Gastroesophageal sphincter (tissue), 4 donors: Measurements from ENCODE around the gene SELENOT. TPM values are rescaled to one million over a fixed set of nuclear protein-coding genes. Genes with fewer than 3 reads are reported as not detected.

Source experiments
- ATAC-seq: fragments of 150-250 bp; one replicate; pipeline ENCODE4 v1.9.1; 2016; ENCODE audit warnings: mild to moderate bottlenecking, moderate library complexity
- H3K27ac ChIP-seq, 4 donors: fragments of 200-600 bp; sonication (generic) in 3 of 4; 1 replicate in 3 of 4; 2 replicates in 1 of 4; pipeline ENCODE4 v1.5.1; 2016 to 2019
- H3K27me3 ChIP-seq: fragments of 200-600 bp; sonication (generic); one replicate; pipeline ENCODE4 v1.5.1; 2019
- H3K36me3 ChIP-seq, 2 donors: fragments of 200-600 bp; sonication (generic); one replicate each; pipeline ENCODE4 v1.5.1; 2019; ENCODE audit warnings: control low read depth in 1 of 2
- H3K4me1 ChIP-seq, 3 donors: fragments of 200-600 bp; sonication (generic); 1 replicate in 2 of 3; 2 replicates in 1 of 3; pipeline ENCODE4 v1.5.1; 2016 to 2019; ENCODE audit warnings: control low read depth in 2 of 3
- H3K4me3 ChIP-seq, 2 donors: fragments of 200-600 bp; sonication (generic); one replicate each; pipeline ENCODE4 v1.5.1; 2019; ENCODE audit warnings: mild to moderate bottlenecking in 1 of 2, moderate library complexity in 1 of 2
- H3K9me3 ChIP-seq, 3 donors: fragments of 200-600 bp; sonication (generic); one replicate each; pipeline ENCODE4 v1.5.1; 2017 to 2019; ENCODE audit warnings: control low read depth in 2 of 3
- CTCF ChIP-seq, 4 experiments: fragments of 200-600 bp in 2 of 4; fragments of 450-650 bp in 2 of 4; sonication (generic) in 1 of 4; IDR thresholded peaks; one replicate each; pipeline ENCODE4 v1.5.1; 2017 to 2019; ENCODE audit warnings: antibody characterized with exemption in 4 of 4, mild to moderate bottlenecking in 2 of 4, moderate library complexity in 2 of 4
- EP300 ChIP-seq: sonication (generic); formaldehyde crosslinking; IDR thresholded peaks from one replicate; pipeline ENCODE4 v1.6.1; 2017; ENCODE audit warnings: antibody characterized with exemption, mild to moderate bottlenecking
- POLR2A ChIP-seq, 2 donors: fragments of 450-650 bp; IDR thresholded peaks; one replicate each; pipeline ENCODE4 v1.6.1; 2017; ENCODE audit warnings: antibody characterized with exemption in 2 of 2, mild to moderate bottlenecking in 2 of 2, moderate library complexity in 1 of 2
- POLR2AphosphoS5 ChIP-seq: sonication (generic); formaldehyde crosslinking; IDR thresholded peaks from one replicate; pipeline ENCODE4 v1.6.1; 2017; ENCODE audit warnings: antibody characterized with exemption
- WGBS, 2 donors: methylation state at CpG; one replicate each; pipeline ENCODE4 v1.1.5; 2018; ENCODE audit warnings: low coverage in 1 of 2; 5-methylcytosine and 5-hydroxymethylcytosine counted together
- total RNA-seq, 4 donors: library from RNA; depleted of rRNA; stranded (reverse); fragments of >200 nt; gene quantifications; one replicate each; pipeline ENCODE4 v1.1.0, GENCODE V29; 2016

Gene SELENOT
- total RNA-seq, 4 donors from 2014 or later, result 46.1 to 167 (median 97.2) TPM

- no peaks in the 10 kb centered on the region for H3K9me3 ChIP-seq
- 67 to 92% methylated on average over 2 of the region's 2 CpGs for WGBS, 2 donors
- H3K27me3 ChIP-seq, result no peaks in the 10 kb centered on the region
- ATAC-seq, result no peak
- no peaks in the 10 kb centered on the region for H3K4me1 ChIP-seq
- TF ChIP-seq CTCF (IDR thresholded peaks at IDR 0.05), result no peak
- no peak for TF ChIP-seq POLR2A (IDR thresholded peaks at IDR 0.05)
- TF ChIP-seq POLR2AphosphoS5, result no peak
- no peak for TF ChIP-seq EP300
- H3K36me3 ChIP-seq, result peaks cover 4 to 77% of the 10 kb centered on the region in 2 donors
- no peak overlapping the region for H3K27ac ChIP-seq
- H3K4me3 ChIP-seq, result no peak overlapping the region
These were observed 38.9 kb upstream of the SELENOT start for GRCh38 chr3:150564243-150564642.

- H3K27me3 ChIP-seq, result no peaks in the 10 kb centered on the region
- ATAC-seq, result no peak
- no peak for TF ChIP-seq POLR2A (IDR thresholded peaks at IDR 0.05)
- TF ChIP-seq CTCF (IDR thresholded peaks at IDR 0.05), result no peak
- TF ChIP-seq POLR2AphosphoS5, result no peak
- TF ChIP-seq EP300, result no peak
- no peaks in the 10 kb centered on the region for H3K9me3 ChIP-seq
- no peaks in the 10 kb centered on the region for H3K4me1 ChIP-seq
- peaks cover 7 to 94% of the 10 kb centered on the region in 2 donors for H3K36me3 ChIP-seq
- WGBS, 2 donors, result 94 to 100% methylated on average over 1 of the region's 1 CpG
- H3K4me3 ChIP-seq, result no peak overlapping the region
- H3K27ac ChIP-seq, result no peak overlapping the region
These were observed 35.8 kb upstream of the SELENOT start for GRCh38 chr3:150567328-150567727.

GRCh38 chr3:150577855-150578254 lies 25.3 kb upstream of the SELENOT start:
- H3K36me3 ChIP-seq, result peaks cover 0 to 81% of the 10 kb centered on the region in 2 donors
- no peaks in the 10 kb centered on the region for H3K27me3 ChIP-seq
- TF ChIP-seq POLR2A (IDR thresholded peaks at IDR 0.05), result no peak
- TF ChIP-seq CTCF (IDR thresholded peaks at IDR 0.05), result no peak
- TF ChIP-seq EP300, result no peak
- TF ChIP-seq POLR2AphosphoS5, result no peak
- no peaks in the 10 kb centered on the region for H3K9me3 ChIP-seq
- no peak overlapping the region for H3K4me3 ChIP-seq
- WGBS, 2 donors, result 48 to 77% methylated on average over 1 of the region's 1 CpG
- no peak overlapping the region for H3K27ac ChIP-seq
- ATAC-seq, result no peak
- H3K4me1 ChIP-seq, result no peaks in the 10 kb centered on the region

- H3K4me3 ChIP-seq, result no peak overlapping the region
- no peak for ATAC-seq
- no peak for TF ChIP-seq POLR2A (IDR thresholded peaks at IDR 0.05)
- no peak for TF ChIP-seq EP300
- no peak for TF ChIP-seq POLR2AphosphoS5
- no peak for TF ChIP-seq CTCF (IDR thresholded peaks at IDR 0.05)
- H3K27me3 ChIP-seq, result no peaks in the 10 kb centered on the region
- H3K9me3 ChIP-seq, result no peaks in the 10 kb centered on the region
- H3K27ac ChIP-seq, result no peak overlapping the region
- H3K36me3 ChIP-seq, result peaks cover 3 to 82% of the 10 kb centered on the region in 2 donors
- H3K4me1 ChIP-seq, result no peaks in the 10 kb centered on the region
These were observed 21.9 kb upstream of the SELENOT start for GRCh38 chr3:150581174-150581573.

GRCh38 chr3:150582620-150583019 lies 20.5 kb upstream of the SELENOT start:
- Histone ChIP-seq H3K9me3 (no peaks in the 10 kb centered on the region), H3K27ac (no peak overlapping the region), H3K4me3 (no peak overlapping the region), H3K27me3 (no peaks in the 10 kb centered on the region), H3K36me3 (peaks cover 3 to 67% of the 10 kb centered on the region in 2 donors), H3K4me1 (no peaks in the 10 kb centered on the region)
- 92 to 93% methylated on average over 2 of the region's 2 CpGs for WGBS, 2 donors
- no peak for ATAC-seq
- no peak for TF ChIP-seq POLR2A (IDR thresholded peaks at IDR 0.05)
- no peak for TF ChIP-seq CTCF (IDR thresholded peaks at IDR 0.05)
- TF ChIP-seq EP300, result no peak
- TF ChIP-seq POLR2AphosphoS5, result no peak
